Panc1 (cell line): ENCODE results near the gene S100A12.

ENCODE experiments used
- CTCF ChIP-seq: fragments of 450-650 bp; IDR thresholded peaks from 2 replicates; pipeline ENCODE4 v1.5.1; 2017; ENCODE audit warnings: mild to moderate bottlenecking
- POLR2AphosphoS5 ChIP-seq: IDR thresholded peaks from 2 replicates; pipeline ENCODE4 v1.6.1; 2012; ENCODE audit warnings: mild to moderate bottlenecking, low read depth, low read length, moderate library complexity

- TF ChIP-seq CTCF (no peak), POLR2AphosphoS5 (no peak)
Observed at GRCh38 chr1:153343811-153344717, 31.4 kb downstream of the S100A12 start.
